ENCODE results near the gene CHORDC1. TPM values are rescaled to one million over a fixed set of nuclear protein-coding genes. Genes with fewer than 3 reads are reported as not detected.

CHORDC1 gene
- total and polyA plus RNA-seq, 5 donors from 2014 or later = 36.9 to 114 (median 42.9) TPM

- no peaks in the 10 kb centered on the region for H3K27me3 ChIP-seq (ENCODE audit: control insufficient read depth, insufficient read depth, low read length)
- H3K4me3 ChIP-seq (ENCODE audit: low read depth, low read length) = no peak overlapping the region
- peaks cover 0 to 6% (median 3%) of the 10 kb centered on the region in 7 donors for H3K9me3 Mint-ChIP-seq
- H3K9me3 ChIP-seq (ENCODE audit: control insufficient read depth in 2 of 2, low read length in 2 of 2) = no peaks in the 10 kb centered on the region
- H3K4me3 Mint-ChIP-seq = no peak overlapping the region
- H3K27me3 Mint-ChIP-seq = peaks cover 12% of the 10 kb centered on the region
- no peak overlapping the region for H3K27ac ChIP-seq (ENCODE audit: insufficient read depth, low read length, poor library complexity, severe bottlenecking)
- no peaks in the 10 kb centered on the region for H3K36me3 ChIP-seq (ENCODE audit: control insufficient read depth, insufficient read depth, low read length)
- H3K4me1 ChIP-seq (ENCODE audit: control insufficient read depth, insufficient read depth, low read length, poor library complexity, severe bottlenecking) = peaks cover 3% of the 10 kb centered on the region
- peaks cover 9% of the 10 kb centered on the region for H3K36me3 Mint-ChIP-seq
- peaks cover 0 to 9% (median 6%) of the 10 kb centered on the region in 4 donors for H3K4me1 Mint-ChIP-seq
- DNase-seq = no peak
- no peak for ATAC-seq (ENCODE audit: low read depth in 2 of 2)
- H3K27ac Mint-ChIP-seq = no peak overlapping the region
Measured at GRCh38 chr11:90229791-90230190, 6.9 kb upstream of the CHORDC1 start.

DNA sequence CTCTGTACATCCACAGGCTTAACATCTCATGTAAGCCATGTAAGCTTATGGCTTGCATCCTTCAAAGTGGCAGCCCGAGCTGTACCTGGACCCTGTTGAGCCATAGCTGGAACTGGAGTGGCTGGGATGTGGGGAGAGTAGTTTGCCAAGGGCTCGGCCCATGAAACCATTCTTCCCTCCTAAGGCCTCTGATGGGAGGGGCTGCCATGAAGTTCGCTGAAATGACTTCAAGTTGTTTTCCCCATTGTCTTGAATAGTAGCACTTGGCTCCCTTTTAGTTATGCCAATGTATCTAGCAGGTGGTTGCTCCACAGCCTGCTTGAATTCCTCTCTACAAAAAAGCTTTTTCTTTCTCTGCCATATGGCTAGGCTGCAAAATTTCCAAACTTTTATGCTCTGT lies 5.2 kb upstream of the CHORDC1 start:
- peaks cover 8 to 23% (median 18%) of the 10 kb centered on the region in 4 donors for H3K4me1 Mint-ChIP-seq
- no peaks in the 10 kb centered on the region for H3K9me3 ChIP-seq (ENCODE audit: control insufficient read depth in 2 of 2, low read length in 2 of 2)
- DNase-seq = no peak
- H3K4me1 ChIP-seq (ENCODE audit: control insufficient read depth, insufficient read depth, low read length, poor library complexity, severe bottlenecking) = peaks cover 11% of the 10 kb centered on the region
- peaks cover 12% of the 10 kb centered on the region for H3K27me3 Mint-ChIP-seq
- no peak overlapping the region for H3K27ac Mint-ChIP-seq
- H3K4me3 Mint-ChIP-seq = peak overlapping the region in 1 of 4 donors; percentile 34
- peaks cover 0 to 6% (median 3%) of the 10 kb centered on the region in 7 donors for H3K9me3 Mint-ChIP-seq
- H3K36me3 ChIP-seq (ENCODE audit: control insufficient read depth, insufficient read depth, low read length) = no peaks in the 10 kb centered on the region
- H3K4me3 ChIP-seq (ENCODE audit: low read depth, low read length) = no peak overlapping the region
- ATAC-seq (ENCODE audit: low read depth in 2 of 2) = no peak
- peaks cover 9% of the 10 kb centered on the region for H3K36me3 Mint-ChIP-seq
- no peaks in the 10 kb centered on the region for H3K27me3 ChIP-seq (ENCODE audit: control insufficient read depth, insufficient read depth, low read length)
- H3K27ac ChIP-seq (ENCODE audit: insufficient read depth, low read length, poor library complexity, severe bottlenecking) = no peak overlapping the region

DNA sequence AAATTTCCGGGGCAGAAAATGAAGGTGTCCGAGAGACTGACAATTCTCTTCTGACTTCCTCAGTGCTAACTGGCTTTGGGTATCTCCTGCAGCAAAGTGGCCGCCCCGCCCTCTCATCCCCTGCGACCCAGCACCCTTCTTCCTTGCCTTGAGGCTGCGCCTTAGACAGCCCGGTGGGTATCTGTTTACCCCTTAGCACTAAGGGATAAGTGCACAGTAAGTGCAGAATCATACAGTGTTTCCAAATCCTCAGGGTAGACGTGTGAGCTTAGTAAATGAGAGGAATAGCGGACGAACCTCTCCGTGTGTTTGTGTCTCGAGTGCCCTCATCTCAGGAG lies 368 bp upstream of the CHORDC1 start:
- peak overlapping the region; percentile 96 to 99 (median 97) for H3K27ac Mint-ChIP-seq
- Histone ChIP-seq H3K27ac (ENCODE audit: insufficient read depth, low read length, poor library complexity, severe bottlenecking) (peak overlapping the region; percentile 83), H3K4me1 (ENCODE audit: control insufficient read depth, insufficient read depth, low read length, poor library complexity, severe bottlenecking) (peaks cover 49% of the 10 kb centered on the region), H3K36me3 (ENCODE audit: control insufficient read depth, insufficient read depth, low read length) (no peaks in the 10 kb centered on the region), H3K4me3 (ENCODE audit: low read depth, low read length) (peak overlapping the region; percentile 99), H3K27me3 (ENCODE audit: control insufficient read depth, insufficient read depth, low read length) (no peaks in the 10 kb centered on the region), H3K9me3 (ENCODE audit: control insufficient read depth in 2 of 2, low read length in 2 of 2) (no peaks in the 10 kb centered on the region)
- H3K4me3 Mint-ChIP-seq = peak overlapping the region; percentile 98 to 99 (median 99)
- H3K36me3 Mint-ChIP-seq = peaks cover 11% of the 10 kb centered on the region
- ATAC-seq (ENCODE audit: low read depth in 2 of 2) (peak in 1 of 2 donors; percentile 73), DNase-seq (no peak)
- no peaks in the 10 kb centered on the region for H3K27me3 Mint-ChIP-seq
- peaks cover 35 to 63% (median 49%) of the 10 kb centered on the region in 4 donors for H3K4me1 Mint-ChIP-seq
- H3K9me3 Mint-ChIP-seq = no peaks in the 10 kb centered on the region

GRCh38 chr11:90221803-90222458 lies 918 bp downstream of the CHORDC1 start:
- peaks cover 49% of the 10 kb centered on the region for H3K4me1 ChIP-seq (ENCODE audit: control insufficient read depth, insufficient read depth, low read length, poor library complexity, severe bottlenecking)
- Mint-ChIP-seq H3K27ac (peak overlapping the region; percentile 97 to 99 (median 97)), H3K4me1 (peaks cover 43 to 75% (median 54%) of the 10 kb centered on the region in 4 donors), H3K4me3 (peak overlapping the region; percentile 98 to 99 (median 99)), H3K36me3 (peaks cover 14% of the 10 kb centered on the region), H3K9me3 (no peaks in the 10 kb centered on the region), H3K27me3 (no peaks in the 10 kb centered on the region)
- DNase-seq = no peak
- H3K4me3 ChIP-seq (ENCODE audit: low read depth, low read length) = peak overlapping the region; percentile 99
- no peaks in the 10 kb centered on the region for H3K9me3 ChIP-seq (ENCODE audit: control insufficient read depth in 2 of 2, low read length in 2 of 2)
- H3K36me3 ChIP-seq (ENCODE audit: control insufficient read depth, insufficient read depth, low read length) = no peaks in the 10 kb centered on the region
- H3K27me3 ChIP-seq (ENCODE audit: control insufficient read depth, insufficient read depth, low read length) = no peaks in the 10 kb centered on the region
- peak overlapping the region; percentile 83 for H3K27ac ChIP-seq (ENCODE audit: insufficient read depth, low read length, poor library complexity, severe bottlenecking)
- no peak for ATAC-seq (ENCODE audit: low read depth in 2 of 2)

GRCh38 chr11:90220391-90220790 lies 2.5 kb downstream of the CHORDC1 start:
- no peaks in the 10 kb centered on the region for H3K27me3 ChIP-seq (ENCODE audit: control insufficient read depth, insufficient read depth, low read length)
- H3K27ac ChIP-seq (ENCODE audit: insufficient read depth, low read length, poor library complexity, severe bottlenecking) = no peak overlapping the region
- peaks cover 49 to 83% (median 57%) of the 10 kb centered on the region in 4 donors for H3K4me1 Mint-ChIP-seq
- peaks cover 16% of the 10 kb centered on the region for H3K36me3 Mint-ChIP-seq
- no peaks in the 10 kb centered on the region for H3K9me3 ChIP-seq (ENCODE audit: control insufficient read depth in 2 of 2, low read length in 2 of 2)
- H3K4me3 ChIP-seq (ENCODE audit: low read depth, low read length) = peak overlapping the region; percentile 99
- DNase-seq (peak in 1 of 3 donors; percentile 23), ATAC-seq (ENCODE audit: low read depth in 2 of 2) (no peak)
- no peaks in the 10 kb centered on the region for H3K27me3 Mint-ChIP-seq
- H3K4me1 ChIP-seq (ENCODE audit: control insufficient read depth, insufficient read depth, low read length, poor library complexity, severe bottlenecking) = peaks cover 58% of the 10 kb centered on the region
- H3K36me3 ChIP-seq (ENCODE audit: control insufficient read depth, insufficient read depth, low read length) = peaks cover 9% of the 10 kb centered on the region
- H3K4me3 Mint-ChIP-seq = peak overlapping the region; percentile 98 to 99 (median 99)
- peak overlapping the region; percentile 59 to 97 (median 92) for H3K27ac Mint-ChIP-seq
- no peaks in the 10 kb centered on the region for H3K9me3 Mint-ChIP-seq

- no peaks in the 10 kb centered on the region for H3K9me3 ChIP-seq (ENCODE audit: control insufficient read depth in 2 of 2, low read length in 2 of 2)
- H3K4me1 ChIP-seq (ENCODE audit: control insufficient read depth, insufficient read depth, low read length, poor library complexity, severe bottlenecking) = peaks cover 56% of the 10 kb centered on the region
- DNase-seq (no peak), ATAC-seq (ENCODE audit: low read depth in 2 of 2) (no peak)
- H3K9me3 Mint-ChIP-seq = no peaks in the 10 kb centered on the region
- H3K27me3 ChIP-seq (ENCODE audit: control insufficient read depth, insufficient read depth, low read length) = no peaks in the 10 kb centered on the region
- no peaks in the 10 kb centered on the region for H3K27me3 Mint-ChIP-seq
- H3K4me1 Mint-ChIP-seq = peaks cover 49 to 78% (median 57%) of the 10 kb centered on the region in 4 donors
- H3K4me3 ChIP-seq (ENCODE audit: low read depth, low read length) = peak overlapping the region; percentile 99
- peaks cover 16% of the 10 kb centered on the region for H3K36me3 Mint-ChIP-seq
- no peak overlapping the region for H3K27ac ChIP-seq (ENCODE audit: insufficient read depth, low read length, poor library complexity, severe bottlenecking)
- H3K27ac Mint-ChIP-seq = peak overlapping the region; percentile 26 to 88 (median 56)
- H3K4me3 Mint-ChIP-seq = peak overlapping the region; percentile 24 to 99 (median 98)
- peaks cover 9% of the 10 kb centered on the region for H3K36me3 ChIP-seq (ENCODE audit: control insufficient read depth, insufficient read depth, low read length)
Measured at GRCh38 chr11:90219438-90219837, 3.4 kb downstream of the CHORDC1 start.

DNA sequence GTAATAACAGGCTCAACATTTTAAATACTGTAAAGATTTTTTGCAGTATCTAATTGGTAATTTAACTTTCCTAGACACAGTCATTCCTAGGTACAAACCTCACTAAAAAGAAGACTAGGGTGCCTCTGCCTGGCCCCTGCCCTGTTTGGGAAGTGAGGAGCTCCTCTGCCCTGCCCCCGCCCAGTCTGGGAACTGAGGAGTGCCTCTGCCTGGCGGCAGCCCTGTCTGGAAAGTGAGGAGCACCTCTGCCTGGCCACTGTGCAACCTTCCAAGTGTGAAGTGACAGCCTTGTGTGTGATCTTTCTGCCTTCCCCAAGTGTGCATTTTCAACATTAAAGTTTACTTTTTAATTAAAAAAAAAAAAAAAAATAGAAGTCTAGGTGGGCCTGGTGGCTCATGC lies 4.2 kb downstream of the CHORDC1 start:
- DNase-seq (no peak), ATAC-seq (ENCODE audit: low read depth in 2 of 2) (no peak)
- Mint-ChIP-seq H3K4me3 (peak overlapping the region in 3 of 4 donors; percentile 24 to 98 (median 29)), H3K9me3 (no peaks in the 10 kb centered on the region), H3K36me3 (peaks cover 18% of the 10 kb centered on the region), H3K4me1 (peaks cover 45 to 71% (median 54%) of the 10 kb centered on the region in 4 donors), H3K27ac (peak overlapping the region in 1 of 3 donors; percentile 56), H3K27me3 (no peaks in the 10 kb centered on the region)
- H3K27me3 ChIP-seq (ENCODE audit: control insufficient read depth, insufficient read depth, low read length) = no peaks in the 10 kb centered on the region
- peaks cover 13% of the 10 kb centered on the region for H3K36me3 ChIP-seq (ENCODE audit: control insufficient read depth, insufficient read depth, low read length)
- no peaks in the 10 kb centered on the region for H3K9me3 ChIP-seq (ENCODE audit: control insufficient read depth in 2 of 2, low read length in 2 of 2)
- H3K27ac ChIP-seq (ENCODE audit: insufficient read depth, low read length, poor library complexity, severe bottlenecking) = no peak overlapping the region
- no peak overlapping the region for H3K4me3 ChIP-seq (ENCODE audit: low read depth, low read length)
- peaks cover 52% of the 10 kb centered on the region for H3K4me1 ChIP-seq (ENCODE audit: control insufficient read depth, insufficient read depth, low read length, poor library complexity, severe bottlenecking)

GRCh38 chr11:90216611-90217010 lies 6.2 kb downstream of the CHORDC1 start:
- Histone ChIP-seq H3K27ac (ENCODE audit: insufficient read depth, low read length, poor library complexity, severe bottlenecking) (no peak overlapping the region), H3K4me3 (ENCODE audit: low read depth, low read length) (no peak overlapping the region), H3K4me1 (ENCODE audit: control insufficient read depth, insufficient read depth, low read length, poor library complexity, severe bottlenecking) (peaks cover 42% of the 10 kb centered on the region), H3K36me3 (ENCODE audit: control insufficient read depth, insufficient read depth, low read length) (peaks cover 31% of the 10 kb centered on the region), H3K27me3 (ENCODE audit: control insufficient read depth, insufficient read depth, low read length) (no peaks in the 10 kb centered on the region), H3K9me3 (ENCODE audit: control insufficient read depth in 2 of 2, low read length in 2 of 2) (no peaks in the 10 kb centered on the region)
- Mint-ChIP-seq H3K27ac (peak overlapping the region in 1 of 3 donors; percentile 3), H3K27me3 (no peaks in the 10 kb centered on the region), H3K36me3 (peaks cover 28% of the 10 kb centered on the region), H3K4me1 (peaks cover 38 to 68% (median 47%) of the 10 kb centered on the region in 4 donors), H3K4me3 (peak overlapping the region; percentile 1 to 58 (median 20)), H3K9me3 (no peaks in the 10 kb centered on the region)
- ATAC-seq (ENCODE audit: low read depth in 2 of 2) (no peak), DNase-seq (no peak)
